KMS-11 (cell line): Measurements from ENCODE around the gene IQSEC1.

Source experiments
- H2AFZ ChIP-seq: fragments of 200-600 bp; sonication (generic); 2 replicates; pipeline ENCODE4 v1.6.1; 2016; ENCODE audit warnings: antibody characterized with exemption, mixed run types, low read depth
- H3K27ac ChIP-seq: fragments of 200-600 bp; sonication (generic); 2 replicates; pipeline ENCODE4 v1.6.1; 2016; ENCODE audit warnings: mild to moderate bottlenecking, mixed run types
- H3K27me3 ChIP-seq: fragments of 200-600 bp; sonication (generic); 2 replicates; pipeline ENCODE4 v1.6.1; 2017; ENCODE audit warnings: mild to moderate bottlenecking, low read depth, mixed run types, moderate library complexity; ENCODE audit not compliant: insufficient read depth
- H3K36me3 ChIP-seq: fragments of 200-600 bp; sonication (generic); 2 replicates; pipeline ENCODE4 v1.6.1; 2017; ENCODE audit warnings: mild to moderate bottlenecking, mixed run types; ENCODE audit not compliant: insufficient read depth
- H3K4me1 ChIP-seq: fragments of 200-600 bp; sonication (generic); 2 replicates; pipeline ENCODE4 v1.6.1; 2016; ENCODE audit warnings: mild to moderate bottlenecking, low read depth, mixed run types; ENCODE audit not compliant: poor library complexity, severe bottlenecking
- H3K4me2 ChIP-seq: fragments of 200-600 bp; sonication (generic); 2 replicates; pipeline ENCODE4 v1.7.0; 2016; ENCODE audit warnings: mild to moderate bottlenecking, mixed run types
- H3K4me3 ChIP-seq: fragments of 200-600 bp; sonication (generic); IDR thresholded peaks from 2 replicates; pipeline ENCODE4 v1.6.1; 2017; ENCODE audit warnings: low read depth, low read length, mixed read lengths; ENCODE audit not compliant: insufficient read depth
- H3K79me2 ChIP-seq: fragments of 200-600 bp; sonication (generic); 2 replicates; pipeline ENCODE4 v1.6.1; 2016; ENCODE audit warnings: low read depth, mixed run types; ENCODE audit not compliant: insufficient read depth
- H3K9ac ChIP-seq: fragments of 200-600 bp; sonication (generic); 2 replicates; pipeline ENCODE4 v1.6.1; 2016; ENCODE audit warnings: mild to moderate bottlenecking, mixed run types
- H4K20me1 ChIP-seq: fragments of 200-600 bp; sonication (generic); 2 replicates; pipeline ENCODE4 v1.6.1; 2016; ENCODE audit warnings: mild to moderate bottlenecking, mixed run types; ENCODE audit not compliant: insufficient read depth
- CTCF ChIP-seq: fragments of 200-600 bp; sonication (generic); conservative IDR thresholded peaks from 2 replicates; pipeline ENCODE4 v1.6.1; 2017; ENCODE audit warnings: low read depth, mild to moderate bottlenecking, antibody characterized with exemption, low read length, moderate library complexity, mixed read lengths

The IQSEC1 gene

GRCh38 chr3:13058346-13059120 is 14.7 kb downstream of the IQSEC1 start:
- H3K36me3 ChIP-seq, result no peaks in the 10 kb centered on the region
- H3K79me2 ChIP-seq, result no peaks in the 10 kb centered on the region
- H3K4me1 ChIP-seq, result peaks cover 21% of the 10 kb centered on the region
- 0 out of 2 replicates have a peak overlapping the region, but pooled peaks have one; percentile 1 for H3K4me2 ChIP-seq
- no peak overlapping the region for H3K9ac ChIP-seq
- no peak overlapping the region for H3K4me3 ChIP-seq
- H4K20me1 ChIP-seq, result no peaks in the 10 kb centered on the region
- no peak overlapping the region for H2AFZ ChIP-seq
- H3K27ac ChIP-seq, result no peak overlapping the region
- no peaks in the 10 kb centered on the region for H3K27me3 ChIP-seq
- no peak for TF ChIP-seq CTCF

- no peak overlapping the region for H2AFZ ChIP-seq
- peaks cover 13% of the 10 kb centered on the region for H3K4me1 ChIP-seq
- no peaks in the 10 kb centered on the region for H3K27me3 ChIP-seq
- no peaks in the 10 kb centered on the region for H4K20me1 ChIP-seq
- H3K4me3 ChIP-seq, result no peak overlapping the region
- no peak for TF ChIP-seq CTCF
- H3K36me3 ChIP-seq, result no peaks in the 10 kb centered on the region
- 0 out of 2 replicates have a peak overlapping the region, but pooled peaks have one; percentile 1 for H3K4me2 ChIP-seq
- H3K27ac ChIP-seq, result no peak overlapping the region
- no peak overlapping the region for H3K9ac ChIP-seq
- H3K79me2 ChIP-seq, result no peaks in the 10 kb centered on the region
These were observed 15.8 kb downstream of the IQSEC1 start for GRCh38 chr3:13057282-13058040.

GRCh38 chr3:13055634-13056033 is 17.6 kb downstream of the IQSEC1 start:
- no peak overlapping the region for H2AFZ ChIP-seq
- H3K4me3 ChIP-seq, result no peak overlapping the region
- no peak for TF ChIP-seq CTCF
- H3K4me2 ChIP-seq, result no peak overlapping the region
- no peak overlapping the region for H3K27ac ChIP-seq
- H3K79me2 ChIP-seq, result no peaks in the 10 kb centered on the region
- no peaks in the 10 kb centered on the region for H4K20me1 ChIP-seq
- H3K9ac ChIP-seq, result no peak overlapping the region
- H3K4me1 ChIP-seq, result peaks cover 13% of the 10 kb centered on the region
- no peaks in the 10 kb centered on the region for H3K36me3 ChIP-seq
- H3K27me3 ChIP-seq, result no peaks in the 10 kb centered on the region

- Histone ChIP-seq H3K4me2 (no peak overlapping the region), H2AFZ (no peak overlapping the region), H3K4me3 (no peak overlapping the region), H3K27ac (no peak overlapping the region), H3K36me3 (no peaks in the 10 kb centered on the region), H3K4me1 (peaks cover 13% of the 10 kb centered on the region), H3K9ac (no peak overlapping the region), H3K27me3 (no peaks in the 10 kb centered on the region), H4K20me1 (no peaks in the 10 kb centered on the region), H3K79me2 (no peaks in the 10 kb centered on the region)
- no peak for TF ChIP-seq CTCF
These were observed 18.6 kb downstream of the IQSEC1 start for GRCh38 chr3:13054341-13055285.
